Subcutaneous preadipocyte (primary cell): ENCODE results near the gene ETFA. TPM values are rescaled to one million over a fixed set of nuclear protein-coding genes. Genes with fewer than 3 reads are reported as not detected.

Source experiments
- total RNA-seq: library from RNA; depleted of rRNA; stranded (reverse); fragments of >200 nt; gene quantifications from 2 replicates; pipeline ENCODE4 v1.2.3, GENCODE V29; 2012

Gene ETFA
- total RNA-seq: 110 and 111 TPM in 2 replicates

GRCh38 chr15:76311100-76311953, at the start of gene ETFA:
Gene ETFA (minus strand): TSS chr15:76311469. CDS start chr15:76311388, 81 bp downstream.

GRCh38 chr15:76336254-76337058, 25.2 kb upstream of the ETFA start, which contains the start of gene ISL2:
Gene ISL2 (plus strand): TSS chr15:76336773. CDS start chr15:76336884, 111 bp downstream.

Other genes with a start within 250 kb of the ETFA start
- gene ISL2, start 25.3 kb upstream of the ETFA start, total RNA-seq: 0.20 TPM in 1 of 2 replicates, not detected in the other